Stimulated activated CD4-positive, alpha-beta T cell treated with anti-CD3 and anti-CD28 coated beads, TNF-alpha, amount 100 ng/mL, for 48 hours (primary cell): Measurements from ENCODE around the gene FLYWCH2.
"Not testable (repeated sequence)": the region's sequence is repeated elsewhere in the genome, so short reads cannot be mapped to it uniquely, and the experiment has no call there.

Experiments used
- DNase-seq, 3 donors: peaks; one replicate each; pipeline ENCODE4 v3.0.0-alpha.2; 2020; ENCODE audit warnings: low read depth in 3 of 3

The FLYWCH2 gene

GRCh38 chr16:2881783-2882649, 999 bp upstream of the FLYWCH2 start:
- no peak for DNase-seq

GRCh38 chr16:2883458-2883908, 468 bp downstream of the FLYWCH2 start:
- DNase-seq: no peak

- no peak for DNase-seq
Observed at GRCh38 chr16:2884041-2884451, 1.0 kb downstream of the FLYWCH2 start.

GRCh38 chr16:2894231-2894630, 11.2 kb downstream of the FLYWCH2 start:
- DNase-seq: no peak

- no peak for DNase-seq
Observed at GRCh38 chr16:2895813-2896212, 12.8 kb downstream of the FLYWCH2 start.

- DNase-seq: no peak
Observed at GRCh38 chr16:2896480-2897010, 13.5 kb downstream of the FLYWCH2 start.

- no peak for DNase-seq
Observed at GRCh38 chr16:2897110-2897509, 14.1 kb downstream of the FLYWCH2 start.

GRCh38 chr16:2898831-2899563, 16.0 kb downstream of the FLYWCH2 start:
- DNase-seq: no peak

- no peak for DNase-seq
Observed at GRCh38 chr16:2899564-2900072, 16.6 kb downstream of the FLYWCH2 start.

GRCh38 chr16:2900526-2901075, 17.6 kb downstream of the FLYWCH2 start:
- no peak for DNase-seq

GRCh38 chr16:2902337-2903130, 19.5 kb downstream of the FLYWCH2 start:
- no peak for DNase-seq

- DNase-seq: peak; percentile 60 to 71 (median 63)
Observed at GRCh38 chr16:2904100-2904921, 21.3 kb downstream of the FLYWCH2 start.

- DNase-seq: no peak
Observed at GRCh38 chr16:2904922-2905240, 21.9 kb downstream of the FLYWCH2 start.

GRCh38 chr16:2905241-2905987, 22.4 kb downstream of the FLYWCH2 start:
- DNase-seq: peak; percentile 95 to 98 (median 98)

- DNase-seq: no peak
Observed at GRCh38 chr16:2905988-2906387, 23.0 kb downstream of the FLYWCH2 start.

- DNase-seq: not testable (repeated sequence)
Observed at GRCh38 chr16:2907084-2907753, 24.2 kb downstream of the FLYWCH2 start.

GRCh38 chr16:2910441-2910969, 27.5 kb downstream of the FLYWCH2 start:
- no peak for DNase-seq

- peak; percentile 98 to 99 (median 98) for DNase-seq
Observed at GRCh38 chr16:2911638-2912329, 28.8 kb downstream of the FLYWCH2 start, which contains the start of gene FLYWCH1. FLYWCH1 (plus strand) TSS chr16:2911931; CDS start chr16:2929686, 17,755 bp downstream.
